Left hindlimb (tissue), 1 donor: ENCODE results near the gene REEP1.

Experiments
- DNase-seq: peaks from one replicate; pipeline ENCODE4 v3.0.0-alpha.2; 2018

REEP1 gene

DNA sequence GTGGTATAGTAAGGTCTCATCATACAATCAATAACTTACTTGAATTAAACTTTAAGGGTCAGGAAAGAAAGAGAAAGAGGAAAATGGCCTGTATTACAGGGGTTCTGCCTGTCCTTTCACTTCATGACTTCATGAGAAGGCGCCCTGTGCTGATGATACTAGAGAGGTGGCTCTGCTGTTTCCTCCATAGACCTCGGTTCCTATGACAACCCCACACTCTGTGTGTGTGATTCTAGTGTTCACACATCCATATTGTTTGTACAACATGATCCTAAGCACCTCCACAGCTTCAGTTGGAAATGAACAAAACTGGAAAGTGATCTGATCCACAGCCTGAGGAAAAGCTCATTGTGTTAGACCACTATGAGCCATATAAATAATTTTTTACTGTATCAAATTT is 7.0 kb upstream of the REEP1 start:
- DNase-seq = no peak

GRCh38 chr2:86342488-86342887 is 5.1 kb upstream of the REEP1 start:
- DNase-seq = no peak

DNA sequence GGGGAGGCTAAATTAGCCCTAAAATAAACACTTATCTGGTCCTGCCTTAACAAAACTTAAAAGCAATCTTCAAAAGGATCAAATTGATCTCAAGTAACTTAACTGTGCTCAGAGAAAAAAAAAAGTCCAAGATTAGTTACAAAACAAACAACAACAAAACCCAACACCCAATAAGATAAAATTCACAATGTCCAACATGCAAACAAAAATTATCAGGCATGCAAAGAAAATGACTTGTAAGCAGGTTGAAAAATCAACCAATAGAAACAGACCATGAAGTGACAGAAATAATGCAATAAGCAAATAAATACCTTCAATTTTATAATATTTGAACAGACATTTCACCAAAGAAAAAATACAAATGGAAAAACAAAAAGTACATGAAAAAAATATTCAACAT is 4.0 kb upstream of the REEP1 start:
- DNase-seq = no peak

DNA sequence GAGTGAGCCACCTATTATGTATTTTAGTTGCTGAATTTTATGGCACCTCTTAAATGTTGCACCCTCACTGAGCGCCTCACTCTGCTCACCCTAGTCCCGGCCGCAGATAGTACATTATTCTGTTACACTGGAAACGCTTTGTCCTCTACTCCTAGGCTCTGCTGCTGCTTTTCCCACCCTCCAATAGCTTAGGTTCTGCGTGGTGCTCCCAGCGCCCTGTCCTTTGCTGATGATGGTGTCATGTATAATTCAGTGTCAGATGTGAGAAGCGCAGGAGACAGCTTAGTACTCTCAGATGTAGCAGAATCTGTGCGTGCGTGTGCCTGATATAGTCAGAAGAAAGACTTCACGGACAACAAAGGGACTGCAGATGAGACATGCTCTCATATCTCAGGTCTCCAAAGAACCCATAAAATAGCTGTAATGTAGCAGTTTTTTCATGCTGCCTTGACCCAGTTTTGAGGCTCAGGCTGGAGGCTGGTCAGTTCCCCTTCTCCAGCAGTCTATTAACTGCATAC is 1.4 kb upstream of the REEP1 start:
- no peak for DNase-seq

- no peak for DNase-seq
These were observed 667 bp downstream of the REEP1 start for GRCh38 chr2:86336675-86337243.

- DNase-seq = no peak
These were observed 1.4 kb downstream of the REEP1 start for GRCh38 chr2:86335865-86336674.

GRCh38 chr2:86333378-86333777 is 4.0 kb downstream of the REEP1 start:
- DNase-seq = no peak

DNA sequence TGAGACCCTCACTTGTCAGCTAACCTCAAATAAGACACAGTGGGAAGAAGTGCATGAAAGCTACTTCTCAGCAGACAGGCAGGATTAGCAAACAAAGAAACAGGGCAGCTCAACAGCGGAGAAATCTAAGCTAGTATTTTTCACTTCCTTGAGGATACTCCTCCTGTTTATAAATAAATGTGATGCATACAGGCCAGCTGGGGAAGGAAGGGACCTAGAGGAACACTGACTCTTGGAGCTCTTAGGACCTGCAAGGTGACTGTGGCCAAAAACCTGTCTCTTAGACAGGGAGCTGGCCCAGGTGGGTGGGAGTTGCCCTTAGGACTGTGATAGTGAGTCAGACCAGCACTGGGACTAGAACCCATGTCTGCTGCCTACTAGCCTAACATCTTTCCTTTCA is 4.8 kb downstream of the REEP1 start:
- no peak for DNase-seq

GRCh38 chr2:86331384-86331783 is 6.0 kb downstream of the REEP1 start:
- no peak for DNase-seq

GRCh38 chr2:86330001-86330400 is 7.4 kb downstream of the REEP1 start:
- no peak for DNase-seq

GRCh38 chr2:86323273-86324021 is 14.0 kb downstream of the REEP1 start:
- no peak for DNase-seq

DNA sequence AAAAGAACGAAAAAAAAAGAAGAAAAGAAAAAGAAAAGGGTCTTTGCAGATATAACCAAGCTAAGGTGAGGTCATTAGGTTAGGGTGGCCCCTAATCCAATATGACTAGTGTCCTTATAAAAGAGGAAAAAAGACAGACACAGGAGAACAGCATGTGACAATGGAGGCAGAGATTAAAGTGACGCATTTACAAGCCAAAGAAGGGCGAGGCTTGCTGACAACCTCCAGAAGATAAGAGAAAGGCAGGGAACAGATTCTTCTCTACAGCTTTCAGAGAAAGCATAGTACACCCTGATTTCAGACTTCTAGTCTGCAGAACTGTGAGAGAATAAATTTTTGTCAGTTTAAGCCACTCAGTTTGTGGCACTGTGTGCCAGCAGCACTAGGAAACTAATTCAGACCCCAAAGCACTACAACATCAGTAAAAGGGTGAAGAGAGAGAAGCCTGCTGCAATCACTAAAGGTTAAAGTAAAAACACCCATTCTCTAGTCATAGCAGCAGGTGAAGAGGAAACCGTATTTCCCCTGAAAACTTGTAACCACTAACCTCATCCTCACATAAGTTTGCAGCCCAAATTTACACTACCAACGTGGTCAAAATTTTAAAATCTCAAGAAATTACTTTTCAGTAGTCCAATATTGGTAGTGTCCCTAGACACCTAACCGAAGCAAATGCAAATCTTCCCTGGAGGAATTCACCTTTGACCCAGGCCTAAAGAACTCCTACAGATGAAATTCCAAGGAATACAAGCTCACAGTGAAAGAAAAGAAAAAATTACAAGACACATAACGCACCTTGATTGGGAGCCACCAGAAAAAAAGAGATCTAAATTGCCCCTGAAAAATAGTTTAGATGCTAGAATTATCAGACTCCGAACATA is 17.5 kb downstream of the REEP1 start:
- no peak for DNase-seq

GRCh38 chr2:86315084-86315483 is 22.3 kb downstream of the REEP1 start:
- DNase-seq = no peak

GRCh38 chr2:86314125-86314524 is 23.3 kb downstream of the REEP1 start:
- DNase-seq = no peak

DNA sequence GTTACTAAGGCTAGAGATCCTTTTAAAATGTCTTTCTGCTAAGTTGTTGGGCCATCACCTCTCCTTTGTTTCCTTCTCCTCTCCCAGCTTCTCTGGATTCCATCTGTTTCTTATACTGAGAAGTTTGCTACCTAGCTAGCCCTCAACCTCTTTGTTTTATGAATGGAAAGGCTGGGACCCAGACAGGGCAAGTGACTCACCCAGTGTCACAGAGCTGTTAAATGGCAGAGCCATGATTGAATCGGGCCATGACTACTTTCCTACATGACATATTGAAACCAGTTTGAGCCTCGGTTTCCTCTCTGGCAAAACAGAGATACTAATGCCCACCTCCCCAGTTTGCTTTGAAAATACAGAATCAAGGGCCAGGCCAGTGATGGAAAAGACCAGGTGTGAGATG is 24.1 kb downstream of the REEP1 start:
- no peak for DNase-seq

GRCh38 chr2:86311879-86312278 is 25.5 kb downstream of the REEP1 start:
- no peak for DNase-seq

DNA sequence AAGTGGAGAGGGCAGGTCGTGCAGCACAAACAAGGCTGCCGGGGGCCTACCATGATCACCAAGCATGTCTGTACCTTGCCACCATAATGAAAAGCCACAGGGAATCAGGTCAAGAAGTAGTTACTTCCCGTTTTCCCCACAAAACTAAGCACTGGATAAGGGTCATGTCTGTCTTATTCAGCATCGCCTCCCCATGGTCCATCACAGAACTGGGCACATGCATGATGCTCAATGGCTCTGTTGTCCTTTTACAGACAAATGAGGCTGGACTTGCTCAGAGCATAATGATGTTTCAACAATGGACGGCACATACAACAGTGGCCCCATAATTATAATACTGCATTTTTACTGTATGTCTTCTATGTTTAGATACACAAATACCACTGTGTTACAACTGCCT is 27.5 kb downstream of the REEP1 start:
- no peak for DNase-seq

GRCh38 chr2:86308984-86309695 is 28.3 kb downstream of the REEP1 start:
- no peak for DNase-seq

DNA sequence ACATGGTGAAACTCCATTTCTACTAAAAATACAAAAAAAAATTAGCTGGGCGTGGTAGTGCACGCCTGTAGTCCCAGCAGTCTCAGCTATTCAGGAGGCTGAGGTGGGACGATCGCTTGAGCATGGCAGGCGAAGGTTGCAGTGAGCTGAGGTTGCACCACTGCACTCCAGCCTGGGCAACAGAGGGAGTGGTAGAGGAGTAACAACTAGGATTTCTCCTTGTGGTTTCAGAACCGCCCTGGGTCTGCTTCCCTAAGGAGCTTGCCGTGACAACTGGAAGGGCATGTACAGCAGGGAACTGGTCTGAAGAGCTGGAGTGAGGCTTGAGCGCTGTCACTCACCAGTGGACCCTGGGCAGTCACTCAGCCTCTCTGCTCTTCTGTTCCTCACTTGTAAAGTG is 29.1 kb downstream of the REEP1 start:
- no peak for DNase-seq

DNA sequence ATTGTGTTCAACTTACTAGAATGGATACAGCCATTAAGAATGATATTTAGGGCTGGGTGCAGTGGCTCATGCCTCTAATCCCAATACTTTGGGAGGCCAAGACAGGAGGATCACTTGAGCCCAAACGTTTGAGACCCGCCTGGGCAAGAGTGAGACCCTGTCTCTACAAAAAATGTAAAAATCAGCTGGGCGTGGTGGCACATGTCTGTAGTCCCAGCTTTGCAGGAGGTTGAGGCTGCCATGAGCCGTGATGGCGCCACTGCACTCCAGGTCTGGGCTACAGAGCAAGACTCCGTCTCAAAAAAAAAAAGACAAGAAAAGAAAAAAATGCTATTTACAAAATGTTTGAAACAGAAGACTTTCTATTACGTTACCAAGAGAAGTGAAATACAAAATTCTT is 30.0 kb downstream of the REEP1 start:
- no peak for DNase-seq

DNA sequence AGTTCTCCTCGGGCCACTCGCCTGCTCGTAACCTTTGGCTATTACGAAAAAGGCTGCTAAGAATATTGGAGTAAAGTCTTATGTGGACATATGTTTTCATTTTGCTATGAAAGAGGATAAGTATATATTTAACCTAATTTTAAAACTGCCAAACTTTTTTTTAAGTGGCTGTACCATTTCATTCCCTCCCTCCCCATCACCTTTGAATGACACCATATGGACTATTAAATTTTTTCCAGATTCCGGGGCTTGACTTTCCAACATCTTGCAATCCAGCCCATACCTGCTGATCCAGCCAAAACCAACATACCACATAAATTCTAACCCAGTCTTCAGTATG is 31.5 kb downstream of the REEP1 start:
- no peak for DNase-seq

DNA sequence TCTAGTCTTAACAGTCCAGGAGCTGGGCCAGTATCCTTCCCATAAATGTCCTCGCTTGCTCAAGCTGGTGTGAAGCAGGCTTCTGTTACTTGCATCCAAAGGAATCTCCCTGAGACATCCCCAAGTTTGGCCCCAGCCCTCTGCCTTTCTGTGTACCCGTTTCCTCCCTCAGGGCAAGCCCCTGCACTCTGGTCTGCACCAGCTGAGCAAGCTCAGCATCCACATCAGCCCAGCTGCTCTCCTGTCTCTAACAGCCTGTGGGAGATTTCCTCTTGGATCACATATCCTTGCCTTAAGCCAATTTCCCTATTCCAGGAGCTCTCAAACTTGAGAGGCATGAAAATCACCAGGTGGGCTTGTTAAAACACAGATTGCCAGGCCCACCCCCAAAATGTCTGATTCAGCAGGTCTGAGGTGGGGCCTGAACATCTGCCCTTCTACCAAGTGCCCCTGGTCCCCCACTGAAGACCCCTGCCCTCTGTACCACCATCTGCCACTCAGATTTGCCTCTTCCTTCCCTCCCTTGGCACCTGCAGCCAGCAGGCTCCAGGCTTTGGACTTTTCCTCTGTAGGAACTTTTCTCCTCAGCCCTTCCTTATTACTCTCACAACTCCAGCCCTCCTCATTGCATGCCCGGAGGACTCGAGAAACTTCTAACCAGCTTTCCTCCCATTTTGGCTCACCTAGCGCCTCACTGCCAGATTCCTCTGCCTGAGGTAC is 32.1 kb downstream of the REEP1 start:
- DNase-seq = no peak
